HG03103 (cell line): ENCODE data around the gene ATG5.
A peak's percentile ranks its signal among the peaks of the same experiment; 100 is the strongest.
"Not testable (repeated sequence)": the region's sequence is repeated elsewhere in the genome, so short reads cannot be mapped to it uniquely, and the experiment has no call there.

Experiments used
- ATAC-seq: cut with Tn5 transposase; IDR thresholded peaks from one replicate; pipeline ENCODE4 v1.9.1; 2021; ENCODE audit warnings: low read depth; ENCODE audit not compliant: unreplicated experiment

The ATG5 gene

GRCh38 chr6:106160189-106160588, 165.4 kb downstream of the ATG5 start:
- no peak for ATAC-seq

GRCh38 chr6:106159531-106159940, 166.0 kb downstream of the ATG5 start:
- ATAC-seq = no peak

- ATAC-seq = no peak
Observed at GRCh38 chr6:106158816-106159215, 166.7 kb downstream of the ATG5 start.

- no peak for ATAC-seq
Observed at GRCh38 chr6:106156863-106157262, 168.7 kb downstream of the ATG5 start.

GRCh38 chr6:106156413-106156812, 169.1 kb downstream of the ATG5 start:
- no peak for ATAC-seq

- no peak for ATAC-seq
Observed at GRCh38 chr6:106155219-106155830, 170.2 kb downstream of the ATG5 start.

- ATAC-seq = no peak
Observed at GRCh38 chr6:106154326-106154725, 171.2 kb downstream of the ATG5 start.

GRCh38 chr6:106152952-106153351, 172.6 kb downstream of the ATG5 start:
- ATAC-seq = no peak

GRCh38 chr6:106152476-106152875, 173.1 kb downstream of the ATG5 start:
- ATAC-seq = not testable (repeated sequence)

GRCh38 chr6:106149472-106150069, 176.0 kb downstream of the ATG5 start:
- no peak for ATAC-seq

GRCh38 chr6:106147476-106147875, 178.1 kb downstream of the ATG5 start:
- ATAC-seq = no peak

GRCh38 chr6:106146852-106147351, 178.7 kb downstream of the ATG5 start:
- peak; percentile 28 for ATAC-seq

GRCh38 chr6:106145741-106146227, 179.8 kb downstream of the ATG5 start:
- ATAC-seq = peak; percentile 26

- ATAC-seq = no peak
Observed at GRCh38 chr6:106145144-106145543, 180.4 kb downstream of the ATG5 start.

GRCh38 chr6:106143665-106144064, 181.9 kb downstream of the ATG5 start:
- ATAC-seq = no peak

GRCh38 chr6:106142876-106143431, 182.6 kb downstream of the ATG5 start:
- no peak for ATAC-seq

- peak; percentile 77 for ATAC-seq
Observed at GRCh38 chr6:106141441-106142237, 183.9 kb downstream of the ATG5 start.

- ATAC-seq = no peak
Observed at GRCh38 chr6:106138151-106138550, 187.4 kb downstream of the ATG5 start.

GRCh38 chr6:106136845-106137244, 188.7 kb downstream of the ATG5 start:
- no peak for ATAC-seq

- ATAC-seq = no peak
Observed at GRCh38 chr6:106135911-106136571, 189.5 kb downstream of the ATG5 start.
